ENCODE results near the gene TRAFD1. TPM values are rescaled to one million over a fixed set of nuclear protein-coding genes. Genes with fewer than 3 reads are reported as not detected.

Gene TRAFD1
- total RNA-seq, 1 donor from 2014 or later: 30.8 TPM

GRCh38 chr12:112175361-112176155 lies 50.2 kb downstream of the TRAFD1 start:
- peak; percentile 70 for FAIRE-seq
- TF ChIP-seq, protein P1, sequence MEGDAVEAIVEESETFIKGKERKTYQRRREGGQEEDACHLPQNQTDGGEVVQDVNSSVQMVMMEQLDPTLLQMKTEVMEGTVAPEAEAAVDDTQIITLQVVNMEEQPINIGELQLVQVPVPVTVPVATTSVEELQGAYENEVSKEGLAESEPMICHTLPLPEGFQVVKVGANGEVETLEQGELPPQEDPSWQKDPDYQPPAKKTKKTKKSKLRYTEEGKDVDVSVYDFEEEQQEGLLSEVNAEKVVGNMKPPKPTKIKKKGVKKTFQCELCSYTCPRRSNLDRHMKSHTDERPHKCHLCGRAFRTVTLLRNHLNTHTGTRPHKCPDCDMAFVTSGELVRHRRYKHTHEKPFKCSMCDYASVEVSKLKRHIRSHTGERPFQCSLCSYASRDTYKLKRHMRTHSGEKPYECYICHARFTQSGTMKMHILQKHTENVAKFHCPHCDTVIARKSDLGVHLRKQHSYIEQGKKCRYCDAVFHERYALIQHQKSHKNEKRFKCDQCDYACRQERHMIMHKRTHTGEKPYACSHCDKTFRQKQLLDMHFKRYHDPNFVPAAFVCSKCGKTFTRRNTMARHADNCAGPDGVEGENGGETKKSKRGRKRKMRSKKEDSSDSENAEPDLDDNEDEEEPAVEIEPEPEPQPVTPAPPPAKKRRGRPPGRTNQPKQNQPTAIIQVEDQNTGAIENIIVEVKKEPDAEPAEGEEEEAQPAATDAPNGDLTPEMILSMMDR (IDR thresholded peaks at IDR 0.05; ENCODE audit: insufficient read depth, low read length, severe bottlenecking): no peak
- H3K36me3 ChIP-seq (ENCODE audit: control insufficient read depth, insufficient read depth, low read length): peaks cover 22% of the 10 kb centered on the region

GRCh38 chr12:112176321-112177010 lies 51.1 kb downstream of the TRAFD1 start:
- TF ChIP-seq, protein P1 (IDR thresholded peaks at IDR 0.05; ENCODE audit: insufficient read depth, low read length, severe bottlenecking): no peak
- no peak overlapping the region for H3K4me3 ChIP-seq (ENCODE audit: low read depth, low read length)
- no peak for FAIRE-seq
- H3K36me3 ChIP-seq (ENCODE audit: control insufficient read depth, insufficient read depth, low read length): peaks cover 17% of the 10 kb centered on the region
- DNase-seq (ENCODE audit: low read depth): no peak
- no peaks in the 10 kb centered on the region for H3K27me3 ChIP-seq (ENCODE audit: control insufficient read depth, insufficient read depth, low read length)

More at GRCh38 chr12:112175361-112176155, 50.2 kb downstream of the TRAFD1 start:
- no peak for DNase-seq (ENCODE audit: low read depth)
- no peaks in the 10 kb centered on the region for H3K27me3 ChIP-seq (ENCODE audit: control insufficient read depth, insufficient read depth, low read length)
- no peak overlapping the region for H3K4me3 ChIP-seq (ENCODE audit: low read depth, low read length)

DNA sequence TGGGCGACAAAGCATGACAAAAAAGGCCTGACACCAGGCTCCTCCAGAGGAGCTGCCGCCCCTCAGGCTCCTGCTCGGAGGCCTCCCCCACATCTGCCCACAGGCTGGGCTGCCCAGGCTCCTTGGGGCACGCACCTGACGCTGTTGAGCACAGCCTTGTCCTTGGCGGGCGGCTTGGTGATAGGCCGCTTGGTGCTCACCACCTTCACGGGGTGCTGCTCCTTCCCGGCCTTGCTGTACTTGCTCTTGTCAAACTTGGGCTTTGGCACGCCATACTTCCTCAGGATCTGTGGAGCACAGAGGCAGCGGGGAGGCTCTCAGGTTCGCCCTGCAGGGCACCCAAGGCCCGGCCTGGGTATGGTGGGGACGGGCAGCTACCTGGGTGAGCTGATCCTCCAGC lies 53.4 kb downstream of the TRAFD1 start:
- no peak for FAIRE-seq
- Histone ChIP-seq H3K4me3 (ENCODE audit: low read depth, low read length) (no peak overlapping the region), H3K36me3 (ENCODE audit: control insufficient read depth, insufficient read depth, low read length) (peaks cover 19% of the 10 kb centered on the region), H3K27me3 (ENCODE audit: control insufficient read depth, insufficient read depth, low read length) (no peaks in the 10 kb centered on the region)
- DNase-seq (ENCODE audit: low read depth): no peak
- TF ChIP-seq, protein P1 (IDR thresholded peaks at IDR 0.05; ENCODE audit: insufficient read depth, low read length, severe bottlenecking): no peak

DNA sequence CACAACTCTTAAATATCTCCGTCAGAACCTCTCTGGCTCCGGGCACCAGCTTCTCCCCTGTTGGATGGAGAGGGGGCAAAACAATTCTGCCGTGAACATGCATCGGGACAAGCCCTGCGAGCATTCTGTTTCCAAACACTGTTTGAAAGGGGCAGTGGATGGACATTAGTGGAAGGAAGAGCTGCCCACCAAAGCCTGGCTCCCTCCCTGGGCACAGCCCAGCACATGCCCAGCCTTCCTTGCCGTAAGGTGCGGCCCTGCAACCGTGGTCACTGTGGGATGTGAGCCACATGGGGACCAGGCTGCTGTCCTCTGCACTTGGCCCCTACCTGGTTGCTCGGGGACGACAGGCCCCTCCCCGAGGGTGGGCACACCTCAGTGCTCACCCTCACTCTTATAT lies 54.0 kb downstream of the TRAFD1 start:
- no peak for FAIRE-seq
- H3K4me3 ChIP-seq (ENCODE audit: low read depth, low read length): no peak overlapping the region
- TF ChIP-seq, protein P1 (IDR thresholded peaks at IDR 0.05; ENCODE audit: insufficient read depth, low read length, severe bottlenecking): no peak
- H3K36me3 ChIP-seq (ENCODE audit: control insufficient read depth, insufficient read depth, low read length): peaks cover 22% of the 10 kb centered on the region
- no peaks in the 10 kb centered on the region for H3K27me3 ChIP-seq (ENCODE audit: control insufficient read depth, insufficient read depth, low read length)
- DNase-seq (ENCODE audit: low read depth): no peak

GRCh38 chr12:112179916-112180315 lies 54.6 kb downstream of the TRAFD1 start:
- Histone ChIP-seq H3K27me3 (ENCODE audit: control insufficient read depth, insufficient read depth, low read length) (no peaks in the 10 kb centered on the region), H3K36me3 (ENCODE audit: control insufficient read depth, insufficient read depth, low read length) (peaks cover 25% of the 10 kb centered on the region), H3K4me3 (ENCODE audit: low read depth, low read length) (no peak overlapping the region)
- FAIRE-seq (no peak), DNase-seq (ENCODE audit: low read depth) (no peak)
- TF ChIP-seq, protein P1 (IDR thresholded peaks at IDR 0.05; ENCODE audit: insufficient read depth, low read length, severe bottlenecking): no peak

Measured in bronchial epithelial cell (primary cell).